DND-41 (cell line): ENCODE results near the gene LYRM2.

ENCODE experiments used
- ATAC-seq: fragments of 200-7000 bp; cut with Tn5 transposase; 3 replicates; pipeline ENCODE4 v1.9.1; 2021; ENCODE audit warnings: low read depth; ENCODE audit not compliant: insufficient read depth
- DNase-seq: peaks from one replicate; pipeline ENCODE4 v3.0.0-alpha.2; 2020
- H2AFZ ChIP-seq: 2 replicates; pipeline ENCODE4 v1.6.0; 2012; ENCODE audit warnings: low read depth, low read length
- H3K27ac ChIP-seq: 2 replicates; pipeline ENCODE4 v1.5.1; 2012; ENCODE audit warnings: low read length, inconsistent platforms
- H3K27me3 ChIP-seq: fragments of 200-600 bp; sonication (generic); 2 replicates; pipeline ENCODE4 v1.6.0; 2012; ENCODE audit warnings: low read length, mild to moderate bottlenecking, inconsistent platforms; ENCODE audit not compliant: insufficient read depth, poor library complexity
- H3K36me3 ChIP-seq: 2 replicates; pipeline ENCODE4 v1.5.1; 2012; ENCODE audit warnings: low read length, inconsistent platforms; ENCODE audit not compliant: insufficient read depth
- H3K4me1 ChIP-seq: 2 replicates; pipeline ENCODE4 v1.5.1; 2012; ENCODE audit warnings: mild to moderate bottlenecking, low read length; ENCODE audit not compliant: insufficient read depth
- H3K4me2 ChIP-seq: 2 replicates; pipeline ENCODE4 v1.6.0; 2012; ENCODE audit warnings: mild to moderate bottlenecking, moderate library complexity, low read length, inconsistent platforms; ENCODE audit not compliant: insufficient read depth
- H3K4me3 ChIP-seq, 2 experiments: fragments of 200-600 bp in 1 of 2; shearing (Covaris generic) in 1 of 2; 2 replicates each; pipeline ENCODE4 v1.5.1; 2012 to 2016; ENCODE audit warnings: inconsistent platforms in 2 of 2, low read length in 2 of 2, mild to moderate bottlenecking in 2 of 2, low read depth in 1 of 2, moderate library complexity in 1 of 2
- H3K79me2 ChIP-seq: 2 replicates; pipeline ENCODE4 v1.6.0; 2012; ENCODE audit warnings: low read length, inconsistent platforms; ENCODE audit not compliant: insufficient read depth
- H3K9ac ChIP-seq: 2 replicates; pipeline ENCODE4 v1.6.0; 2012; ENCODE audit warnings: low read depth, mild to moderate bottlenecking, inconsistent platforms, low read length, moderate library complexity
- H3K9me3 ChIP-seq: 2 replicates; pipeline ENCODE4 v1.5.1; 2012; ENCODE audit warnings: low read length, moderate library complexity, mild to moderate bottlenecking, inconsistent platforms; ENCODE audit not compliant: insufficient read depth, severe bottlenecking
- H4K20me1 ChIP-seq: 2 replicates; pipeline ENCODE4 v1.6.0; 2012; ENCODE audit warnings: low read length; ENCODE audit not compliant: insufficient read depth
- CTCF ChIP-seq: IDR thresholded peaks from 2 replicates; pipeline ENCODE4 v1.5.1; 2012; ENCODE audit warnings: borderline replicate concordance, low read length, moderate library complexity, mild to moderate bottlenecking; ENCODE audit not compliant: poor library complexity, severe bottlenecking; ENCODE audit errors: extremely low read depth
- EZH2 ChIP-seq: IDR thresholded peaks from 3 replicates; pipeline ENCODE4 v1.6.1; 2012; ENCODE audit warnings: borderline replicate concordance, low read depth, mild to moderate bottlenecking, moderate library complexity, low read length, inconsistent platforms; ENCODE audit not compliant: severe bottlenecking

Gene LYRM2

GRCh38 chr6:89657445-89658158 lies 19.1 kb upstream of the LYRM2 start:
- TF ChIP-seq EZH2 (no peak), CTCF (no peak)
- no peak overlapping the region for H2AFZ ChIP-seq
- H3K4me1 ChIP-seq, result no peaks in the 10 kb centered on the region
- no peak overlapping the region for H3K4me3 ChIP-seq
- H3K9me3 ChIP-seq, result no peaks in the 10 kb centered on the region
- no peak overlapping the region for H3K9ac ChIP-seq
- no peaks in the 10 kb centered on the region for H3K27me3 ChIP-seq
- H4K20me1 ChIP-seq, result no peaks in the 10 kb centered on the region; the same call in 1 of the 2 replicates
- no peak overlapping the region for H3K27ac ChIP-seq
- no peak for DNase-seq
- no peak for ATAC-seq
- H3K79me2 ChIP-seq, result no peaks in the 10 kb centered on the region
- H3K4me2 ChIP-seq, result no peak overlapping the region
- peaks cover 86% of the 10 kb centered on the region for H3K36me3 ChIP-seq

GRCh38 chr6:89655122-89655521 lies 16.6 kb upstream of the LYRM2 start:
- H2AFZ ChIP-seq, result no peak overlapping the region
- DNase-seq (no peak), ATAC-seq (no peak)
- peaks cover 87% of the 10 kb centered on the region for H3K36me3 ChIP-seq
- no peaks in the 10 kb centered on the region for H3K27me3 ChIP-seq
- H3K9ac ChIP-seq, result no peak overlapping the region
- H3K27ac ChIP-seq, result no peak overlapping the region
- H3K79me2 ChIP-seq, result no peaks in the 10 kb centered on the region
- no peak overlapping the region for H3K4me2 ChIP-seq
- no peaks in the 10 kb centered on the region for H3K9me3 ChIP-seq
- H4K20me1 ChIP-seq, result no peaks in the 10 kb centered on the region
- H3K4me1 ChIP-seq, result no peaks in the 10 kb centered on the region
- TF ChIP-seq CTCF, result no peak
- TF ChIP-seq EZH2, result no peak
- no peak overlapping the region for H3K4me3 ChIP-seq

GRCh38 chr6:89650579-89650978 lies 12.0 kb upstream of the LYRM2 start:
- DNase-seq (no peak), ATAC-seq (no peak)
- H3K9me3 ChIP-seq, result no peaks in the 10 kb centered on the region
- no peak overlapping the region for H3K9ac ChIP-seq
- TF ChIP-seq EZH2 (no peak), CTCF (no peak)
- H3K79me2 ChIP-seq, result no peaks in the 10 kb centered on the region
- H2AFZ ChIP-seq, result no peak overlapping the region
- H3K4me1 ChIP-seq, result no peaks in the 10 kb centered on the region
- no peak overlapping the region for H3K4me2 ChIP-seq
- no peaks in the 10 kb centered on the region for H3K27me3 ChIP-seq
- H4K20me1 ChIP-seq, result no peaks in the 10 kb centered on the region
- H3K36me3 ChIP-seq, result peaks cover 94% of the 10 kb centered on the region
- H3K4me3 ChIP-seq, result no peak overlapping the region
- no peak overlapping the region for H3K27ac ChIP-seq

GRCh38 chr6:89649682-89650081 lies 11.1 kb upstream of the LYRM2 start:
- DNase-seq (no peak), ATAC-seq (no peak)
- Histone ChIP-seq H3K9me3 (no peaks in the 10 kb centered on the region), H3K79me2 (no peaks in the 10 kb centered on the region), H3K36me3 (peaks cover 92% of the 10 kb centered on the region), H3K27me3 (no peaks in the 10 kb centered on the region), H3K27ac (no peak overlapping the region), H3K9ac (no peak overlapping the region), H3K4me1 (no peaks in the 10 kb centered on the region), H3K4me3 (no peak overlapping the region), H3K4me2 (no peak overlapping the region), H2AFZ (no peak overlapping the region), H4K20me1 (no peaks in the 10 kb centered on the region)
- TF ChIP-seq CTCF, result no peak
- no peak for TF ChIP-seq EZH2
